GM20000 (cell line): Measurements from ENCODE around the gene ARL4A.

Source experiments
- DNase-seq: peaks from one replicate; pipeline ENCODE4 v3.0.0; 2012; ENCODE audit warnings: low spot score
- CTCF ChIP-seq: IDR thresholded peaks from 2 replicates; pipeline ENCODE4 v1.5.1; 2012; ENCODE audit warnings: mild to moderate bottlenecking, control low read depth; ENCODE audit errors: extremely low read depth, missing control alignments

ARL4A gene

DNA sequence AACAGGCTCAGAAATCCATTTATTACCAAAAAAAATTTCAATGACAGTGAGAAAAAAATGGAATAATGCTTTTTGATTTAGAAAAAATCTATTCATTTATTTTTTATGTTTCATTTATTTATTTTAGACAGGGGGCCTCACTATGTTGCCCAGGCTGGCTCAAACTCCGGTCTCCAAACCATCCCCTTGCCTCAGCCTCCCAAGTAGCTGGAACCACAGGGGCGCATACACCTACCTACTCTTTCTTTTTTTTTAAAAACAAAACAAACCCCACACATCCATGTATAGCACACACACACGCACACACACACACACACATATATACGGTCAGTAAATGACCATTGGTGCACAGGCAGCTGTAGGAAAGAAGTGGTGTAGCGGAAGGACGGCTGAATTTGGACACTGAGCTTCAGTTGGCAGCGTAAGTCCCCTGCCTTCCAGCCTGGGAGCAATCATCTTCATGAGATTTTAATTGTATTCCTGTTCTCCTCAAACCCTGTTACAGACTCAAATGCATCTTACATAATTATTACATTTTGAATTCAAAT is 28.8 kb downstream of the ARL4A start:
- no peak for DNase-seq
- no peak for TF ChIP-seq CTCF

DNA sequence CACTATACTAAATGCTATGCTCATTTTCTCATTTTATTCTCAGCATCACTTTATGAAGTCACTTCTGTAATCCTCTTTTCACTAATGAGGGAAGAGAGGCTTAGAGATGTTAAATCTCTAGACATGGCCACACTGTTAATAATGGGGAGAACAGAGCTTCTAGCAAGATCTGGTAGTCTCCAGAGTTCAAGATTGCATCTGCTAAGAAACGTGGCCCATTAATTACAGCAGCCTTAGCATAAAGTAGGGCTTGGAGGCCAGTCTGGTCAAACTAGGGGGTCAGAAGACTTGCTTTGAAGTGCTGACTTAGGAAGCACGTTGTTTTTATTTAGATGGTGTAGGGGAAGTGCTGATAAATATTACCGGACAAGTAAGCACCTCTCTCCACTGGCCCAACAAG is 29.3 kb downstream of the ARL4A start:
- TF ChIP-seq CTCF: no peak
- no peak for DNase-seq

- no peak for TF ChIP-seq CTCF
- DNase-seq: no peak
Measured at GRCh38 chr7:12719141-12719919, 31.9 kb downstream of the ARL4A start.

DNA sequence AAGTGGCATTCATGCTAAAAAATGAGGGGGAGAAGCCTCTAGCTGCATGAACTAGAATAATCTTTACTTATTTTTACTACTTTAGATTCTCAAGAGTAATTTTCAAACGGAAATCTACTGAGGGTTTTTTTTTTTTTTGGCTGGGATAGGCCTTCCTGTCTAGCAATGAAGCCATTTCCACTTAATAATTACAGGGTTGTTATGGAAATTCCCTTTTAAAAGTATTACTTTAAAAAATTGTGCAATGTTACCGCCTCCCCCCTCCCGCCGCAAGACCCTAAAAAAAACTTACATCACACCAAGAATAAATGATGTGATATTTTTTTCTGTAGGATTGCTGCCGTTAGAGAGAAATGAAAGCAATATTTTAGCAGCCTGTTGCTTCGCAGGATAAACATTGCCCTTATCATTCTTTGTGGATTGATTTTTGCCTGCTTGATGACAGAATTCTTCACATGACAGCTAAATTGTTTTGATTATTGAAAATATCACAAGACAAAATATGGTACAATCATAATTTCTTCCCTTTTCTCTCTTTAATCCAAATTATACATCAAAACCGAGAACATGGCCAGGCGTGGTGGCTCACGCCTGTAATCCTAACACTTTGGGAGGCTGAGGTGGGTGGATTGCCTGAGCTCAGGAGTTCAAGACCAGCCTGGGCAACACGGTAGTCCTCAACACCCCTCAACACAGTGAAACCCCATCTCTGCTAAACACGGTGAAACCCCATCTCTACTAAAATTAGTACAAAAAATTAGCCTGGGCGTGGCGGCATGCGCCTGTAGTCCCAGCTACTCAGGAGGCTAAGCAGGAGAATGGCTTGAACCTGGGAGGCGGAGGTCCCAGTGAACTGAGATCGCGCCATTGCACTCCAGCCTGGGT is 32.8 kb downstream of the ARL4A start:
- TF ChIP-seq CTCF: no peak
- no peak for DNase-seq

DNA sequence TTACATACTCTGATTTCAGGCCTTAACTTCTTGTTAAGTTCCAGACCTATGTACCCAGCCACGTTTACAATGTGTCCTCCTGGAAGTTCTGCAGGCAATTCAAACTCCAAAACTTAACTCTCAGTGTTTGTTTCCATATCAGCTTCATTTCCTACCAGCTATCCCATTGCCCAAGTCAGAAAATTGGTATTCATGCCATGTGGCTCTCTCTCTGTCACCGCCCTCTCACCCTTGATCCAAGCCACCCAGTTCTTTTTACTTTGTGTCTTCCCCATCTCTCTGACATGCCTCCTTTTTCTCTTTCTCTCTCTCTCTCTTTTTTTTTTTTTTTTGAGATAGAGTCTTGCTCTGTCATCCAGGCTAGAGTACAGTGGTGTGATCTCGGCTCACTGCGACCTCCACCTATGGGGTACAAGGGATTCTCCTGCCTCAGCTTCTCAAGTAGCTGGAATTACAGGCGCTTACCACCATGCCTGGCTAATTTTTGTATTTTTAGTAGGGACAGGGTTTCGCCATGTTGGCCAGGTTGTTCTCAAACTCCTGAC is 33.9 kb downstream of the ARL4A start:
- TF ChIP-seq CTCF: no peak

DNA sequence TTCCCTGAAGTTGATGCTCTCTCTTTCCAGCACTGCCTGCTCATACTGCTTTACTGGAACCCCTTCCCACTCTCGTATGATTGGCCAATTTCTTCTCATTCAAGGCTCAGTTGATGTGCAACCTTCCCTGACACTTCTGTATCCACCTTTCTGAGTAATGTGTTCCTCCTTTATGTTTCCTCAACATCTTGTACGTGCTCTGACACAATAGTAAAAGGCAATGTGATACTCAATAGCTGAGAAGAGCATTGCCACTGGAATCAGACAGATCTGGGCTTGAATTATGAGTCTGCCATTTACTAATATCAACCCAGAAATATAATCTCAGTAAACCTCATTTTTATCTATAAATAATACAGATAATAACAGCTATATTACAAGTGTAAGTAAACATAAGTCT is 34.7 kb downstream of the ARL4A start:
- DNase-seq: no peak
- no peak for TF ChIP-seq CTCF

More for the DNA sequence above, 33.9 kb downstream of the ARL4A start:
- DNase-seq: no peak
